HepG2 (cell line): ENCODE results near the gene LANCL2. TPM values are rescaled to one million over a fixed set of nuclear protein-coding genes. Genes with fewer than 3 reads are reported as not detected.

Experiments used
- E2F5 ChIP-seq: sonication (generic); formaldehyde crosslinking; conservative IDR thresholded peaks from 2 replicates; pipeline ENCODE4 v1.4.0; 2020; ENCODE audit warnings: missing genetic modification reagents
- FOXP4 ChIP-seq: sonication (generic); formaldehyde crosslinking; IDR thresholded peaks from 2 replicates; pipeline ENCODE4 v1.4.0; 2020; ENCODE audit warnings: missing genetic modification reagents
- MAFG ChIP-seq: sonication (generic); formaldehyde crosslinking; IDR thresholded peaks from 2 replicates; pipeline ENCODE4 v1.5.1; 2020; ENCODE audit warnings: mild to moderate bottlenecking, missing genetic modification reagents
- THAP9 ChIP-seq: sonication (generic); formaldehyde crosslinking; IDR thresholded peaks from 2 replicates; pipeline ENCODE4; 2020; ENCODE audit warnings: missing genetic modification reagents, mild to moderate bottlenecking, borderline replicate concordance
- ZBTB7A ChIP-seq: sonication (generic); formaldehyde crosslinking; IDR thresholded peaks from 2 replicates; pipeline ENCODE4 v1.8.0; 2022; ENCODE audit warnings: mild to moderate bottlenecking, missing genetic modification reagents
- ZFAT ChIP-seq: sonication (generic); formaldehyde crosslinking; conservative IDR thresholded peaks from 2 replicates; pipeline ENCODE4 v1.8.1; 2023; ENCODE audit warnings: missing genetic modification reagents, inconsistent platforms
- ZNF496 ChIP-seq: sonication (generic); formaldehyde crosslinking; IDR thresholded peaks from 2 replicates; pipeline ENCODE4 v1.8.1; 2023; ENCODE audit warnings: mild to moderate bottlenecking, moderate library complexity, missing genetic modification reagents; ENCODE audit not compliant: insufficient replicate concordance
- ZSCAN9 ChIP-seq: IDR thresholded peaks from 2 replicates; pipeline ENCODE4 v1.6.1; 2016; ENCODE audit warnings: borderline replicate concordance
- polyA plus RNA-seq, 8 experiments: library from polyadenylated mRNA; depleted of rRNA in 3 of 8; stranded (reverse) in 7 of 8; unstranded in 1 of 8; fragments of >200 nt; fragmentation: Illumina TruSeq in 4 of 8; extraction: Trizol in 4 of 8; gene quantifications; 2 replicates each; pipeline versions ENCODE4 v1.2.1 to v1.2.3, GENCODE V29; 2011 to 2016; ENCODE audit warnings: low read depth in 4 of 8, missing spikeins in 1 of 8, mixed read lengths in 1 of 8; ENCODE audit not compliant: insufficient read depth in 1 of 8
- total RNA-seq, 5 experiments: library from RNA; depleted of rRNA; stranded (reverse); fragments of >200 nt; fragmentation: Illumina TruSeq; extraction: Trizol; gene quantifications; 2 replicates each; pipeline ENCODE4 v1.2.3, GENCODE V29; 2016; ENCODE audit warnings: low read depth in 1 of 5

Gene LANCL2
- total and polyA plus RNA-seq, 2 of the 13 experiments (the other 11 are each of a cell fraction or from before 2014, with no cell fraction given), result 10.0 to 13.8 TPM

- no peak for TF ChIP-seq E2F5 (CRISPR knock-in tag)
- TF ChIP-seq ZSCAN9 (CRISPR knock-in tag), result no peak
- TF ChIP-seq ZFAT (CRISPR knock-in tag), result no peak
- TF ChIP-seq ZNF496 (CRISPR knock-in tag), result no peak
- TF ChIP-seq ZBTB7A (CRISPR knock-in tag), result no peak
- no peak for TF ChIP-seq FOXP4 (CRISPR knock-in tag)
- TF ChIP-seq MAFG (CRISPR knock-in tag), result no peak
- TF ChIP-seq THAP9 (CRISPR knock-in tag), result no peak
- TF ChIP-seq, all 625 proteins: peak for 0
These were observed 62.7 kb downstream of the LANCL2 start (continued) for GRCh38 chr7:55427800-55428199.
